HepG2 (cell line): ENCODE data around the gene SOX12. TPM values are rescaled to one million over a fixed set of nuclear protein-coding genes. Genes with fewer than 3 reads are reported as not detected.

Experiments used
- ARNTL ChIP-seq: sonication (generic); formaldehyde crosslinking; IDR thresholded peaks from 2 replicates; pipeline ENCODE4 v1.4.0; 2020; ENCODE audit warnings: mild to moderate bottlenecking, missing genetic modification reagents
- BCL6 ChIP-seq: IDR thresholded peaks from 2 replicates; pipeline ENCODE4 v1.6.1; 2016; ENCODE audit warnings: missing genetic modification reagents, missing compliant biosample characterization
- CREM ChIP-seq, 2 experiments: sonication (generic) in 1 of 2; formaldehyde crosslinking in 1 of 2; IDR thresholded peaks; 2 replicates each; pipeline versions ENCODE4 v1.4.0 to v1.6.1; 2016 to 2020; ENCODE audit warnings: antibody characterized with exemption in 1 of 2, mild to moderate bottlenecking in 1 of 2, missing genetic modification reagents in 1 of 2
- MEIS1 ChIP-seq: sonication (generic); formaldehyde crosslinking; IDR thresholded peaks from 2 replicates; pipeline ENCODE4 v1.9.0; 2021; ENCODE audit warnings: mild to moderate bottlenecking, missing genetic modification reagents, moderate library complexity, borderline replicate concordance
- RBM22 ChIP-seq: fragments of 200-400 bp; formaldehyde crosslinking; optimal IDR thresholded peaks from 2 replicates; pipeline ENCODE3; 2017; ENCODE audit warnings: mild to moderate bottlenecking, low read length, moderate library complexity
- SMARCE1 ChIP-seq: fragments of 450-650 bp; IDR thresholded peaks from 2 replicates; pipeline ENCODE4 v1.6.1; 2017; ENCODE audit warnings: borderline replicate concordance
- SP140L ChIP-seq: sonication (generic); formaldehyde crosslinking; IDR thresholded peaks from 2 replicates; pipeline ENCODE4 v1.4.0; 2020; ENCODE audit warnings: missing genetic modification reagents, borderline replicate concordance
- ZNF12 ChIP-seq: sonication (generic); formaldehyde crosslinking; IDR thresholded peaks from 2 replicates; pipeline ENCODE4 v1.5.0; 2020; ENCODE audit warnings: missing genetic modification reagents
- ZNF331 ChIP-seq: sonication (generic); formaldehyde crosslinking; IDR thresholded peaks from 2 replicates; pipeline ENCODE4 v1.4.0; 2020; ENCODE audit warnings: missing genetic modification reagents
- ZNF34 ChIP-seq: sonication (generic); formaldehyde crosslinking; IDR thresholded peaks from 2 replicates; pipeline ENCODE4 v1.4.0; 2020; ENCODE audit warnings: mild to moderate bottlenecking, missing genetic modification reagents, borderline replicate concordance
- ZNF558 ChIP-seq: sonication (generic); formaldehyde crosslinking; IDR thresholded peaks from 2 replicates; pipeline ENCODE4 v1.9.0; 2022; ENCODE audit warnings: mild to moderate bottlenecking, missing genetic modification reagents, borderline replicate concordance
- ZSCAN25 ChIP-seq: sonication (generic); formaldehyde crosslinking; IDR thresholded peaks from 2 replicates; pipeline ENCODE4 v1.8.0; 2022; ENCODE audit warnings: mild to moderate bottlenecking, missing genetic modification reagents
- polyA plus RNA-seq, 8 experiments: library from polyadenylated mRNA; depleted of rRNA in 3 of 8; stranded (reverse) in 7 of 8; unstranded in 1 of 8; fragments of >200 nt; fragmentation: Illumina TruSeq in 4 of 8; extraction: Trizol in 4 of 8; gene quantifications; 2 replicates each; pipeline versions ENCODE4 v1.2.1 to v1.2.3, GENCODE V29; 2011 to 2016; ENCODE audit warnings: low read depth in 4 of 8, missing spikeins in 1 of 8, mixed read lengths in 1 of 8; ENCODE audit not compliant: insufficient read depth in 1 of 8
- total RNA-seq, 5 experiments: library from RNA; depleted of rRNA; stranded (reverse); fragments of >200 nt; fragmentation: Illumina TruSeq; extraction: Trizol; gene quantifications; 2 replicates each; pipeline ENCODE4 v1.2.3, GENCODE V29; 2016; ENCODE audit warnings: low read depth in 1 of 5
- TF ChIP-seq, protein P1 (sequence below): sonication (generic); formaldehyde crosslinking; IDR thresholded peaks from 2 replicates; pipeline ENCODE4 v1.4.0; 2020; ENCODE audit warnings: missing genetic modification reagents
- TF ChIP-seq, protein P2 (sequence below): sonication (generic); formaldehyde crosslinking; IDR thresholded peaks from 2 replicates; pipeline ENCODE4 v1.4.0; 2020; ENCODE audit warnings: missing genetic modification reagents, borderline replicate concordance
- TF ChIP-seq, protein P3 (sequence below): sonication (generic); formaldehyde crosslinking; IDR thresholded peaks from 2 replicates; pipeline ENCODE4 v1.4.0; 2020; ENCODE audit warnings: missing genetic modification reagents, borderline replicate concordance

Gene SOX12
- total and polyA plus RNA-seq, 2 of the 13 experiments (the other 11 are each of a cell fraction or from before 2014, with no cell fraction given), result 10.0 to 18.7 TPM

DNA sequence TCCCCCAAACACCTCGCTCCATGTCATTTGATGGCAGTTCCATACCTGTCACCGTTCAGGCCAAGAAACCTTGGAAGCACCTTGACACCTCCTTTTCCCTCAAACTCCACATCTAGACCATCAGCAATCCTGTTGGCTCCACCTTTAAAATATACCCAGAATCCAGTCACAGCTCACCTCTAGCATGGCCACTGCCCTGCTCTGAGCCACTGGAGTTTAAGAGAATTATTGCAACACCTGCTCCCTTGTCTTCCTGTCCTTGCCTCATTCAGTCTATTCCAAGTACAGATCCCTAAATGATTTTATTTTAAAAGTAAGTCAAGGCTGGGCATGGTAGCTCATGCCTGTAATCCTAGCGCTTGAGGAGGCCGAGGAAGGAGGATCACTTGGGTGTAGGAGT lies 43.6 kb downstream of the SOX12 start (continued):
- TF ChIP-seq, protein P1, sequence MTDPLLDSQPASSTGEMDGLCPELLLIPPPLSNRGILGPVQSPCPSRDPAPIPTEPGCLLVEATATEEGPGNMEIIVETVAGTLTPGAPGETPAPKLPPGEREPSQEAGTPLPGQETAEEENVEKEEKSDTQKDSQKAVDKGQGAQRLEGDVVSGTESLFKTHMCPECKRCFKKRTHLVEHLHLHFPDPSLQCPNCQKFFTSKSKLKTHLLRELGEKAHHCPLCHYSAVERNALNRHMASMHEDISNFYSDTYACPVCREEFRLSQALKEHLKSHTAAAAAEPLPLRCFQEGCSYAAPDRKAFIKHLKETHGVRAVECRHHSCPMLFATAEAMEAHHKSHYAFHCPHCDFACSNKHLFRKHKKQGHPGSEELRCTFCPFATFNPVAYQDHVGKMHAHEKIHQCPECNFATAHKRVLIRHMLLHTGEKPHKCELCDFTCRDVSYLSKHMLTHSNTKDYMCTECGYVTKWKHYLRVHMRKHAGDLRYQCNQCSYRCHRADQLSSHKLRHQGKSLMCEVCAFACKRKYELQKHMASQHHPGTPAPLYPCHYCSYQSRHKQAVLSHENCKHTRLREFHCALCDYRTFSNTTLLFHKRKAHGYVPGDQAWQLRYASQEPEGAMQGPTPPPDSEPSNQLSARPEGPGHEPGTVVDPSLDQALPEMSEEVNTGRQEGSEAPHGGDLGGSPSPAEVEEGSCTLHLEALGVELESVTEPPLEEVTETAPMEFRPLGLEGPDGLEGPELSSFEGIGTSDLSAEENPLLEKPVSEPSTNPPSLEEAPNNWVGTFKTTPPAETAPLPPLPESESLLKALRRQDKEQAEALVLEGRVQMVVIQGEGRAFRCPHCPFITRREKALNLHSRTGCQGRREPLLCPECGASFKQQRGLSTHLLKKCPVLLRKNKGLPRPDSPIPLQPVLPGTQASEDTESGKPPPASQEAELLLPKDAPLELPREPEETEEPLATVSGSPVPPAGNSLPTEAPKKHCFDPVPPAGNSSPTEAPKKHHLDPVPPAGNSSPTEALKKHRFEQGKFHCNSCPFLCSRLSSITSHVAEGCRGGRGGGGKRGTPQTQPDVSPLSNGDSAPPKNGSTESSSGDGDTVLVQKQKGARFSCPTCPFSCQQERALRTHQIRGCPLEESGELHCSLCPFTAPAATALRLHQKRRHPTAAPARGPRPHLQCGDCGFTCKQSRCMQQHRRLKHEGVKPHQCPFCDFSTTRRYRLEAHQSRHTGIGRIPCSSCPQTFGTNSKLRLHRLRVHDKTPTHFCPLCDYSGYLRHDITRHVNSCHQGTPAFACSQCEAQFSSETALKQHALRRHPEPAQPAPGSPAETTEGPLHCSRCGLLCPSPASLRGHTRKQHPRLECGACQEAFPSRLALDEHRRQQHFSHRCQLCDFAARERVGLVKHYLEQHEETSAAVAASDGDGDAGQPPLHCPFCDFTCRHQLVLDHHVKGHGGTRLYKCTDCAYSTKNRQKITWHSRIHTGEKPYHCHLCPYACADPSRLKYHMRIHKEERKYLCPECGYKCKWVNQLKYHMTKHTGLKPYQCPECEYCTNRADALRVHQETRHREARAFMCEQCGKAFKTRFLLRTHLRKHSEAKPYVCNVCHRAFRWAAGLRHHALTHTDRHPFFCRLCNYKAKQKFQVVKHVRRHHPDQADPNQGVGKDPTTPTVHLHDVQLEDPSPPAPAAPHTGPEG (CRISPR knock-in tag), result no peak
- 0 out of 2 replicates have a peak, but pooled peaks have one; percentile 14 for TF ChIP-seq BCL6 (CRISPR knock-in tag)
- TF ChIP-seq SMARCE1, result no peak
- TF ChIP-seq MEIS1 (CRISPR knock-in tag), result no peak
- no peak for TF ChIP-seq SP140L (CRISPR knock-in tag)
- peak; percentile 24; the same call in 1 of the 2 replicates for TF ChIP-seq ARNTL
- 0 out of 2 replicates have a peak, but pooled peaks have one; percentile 32 for TF ChIP-seq ZNF12
- TF ChIP-seq, protein P2, sequence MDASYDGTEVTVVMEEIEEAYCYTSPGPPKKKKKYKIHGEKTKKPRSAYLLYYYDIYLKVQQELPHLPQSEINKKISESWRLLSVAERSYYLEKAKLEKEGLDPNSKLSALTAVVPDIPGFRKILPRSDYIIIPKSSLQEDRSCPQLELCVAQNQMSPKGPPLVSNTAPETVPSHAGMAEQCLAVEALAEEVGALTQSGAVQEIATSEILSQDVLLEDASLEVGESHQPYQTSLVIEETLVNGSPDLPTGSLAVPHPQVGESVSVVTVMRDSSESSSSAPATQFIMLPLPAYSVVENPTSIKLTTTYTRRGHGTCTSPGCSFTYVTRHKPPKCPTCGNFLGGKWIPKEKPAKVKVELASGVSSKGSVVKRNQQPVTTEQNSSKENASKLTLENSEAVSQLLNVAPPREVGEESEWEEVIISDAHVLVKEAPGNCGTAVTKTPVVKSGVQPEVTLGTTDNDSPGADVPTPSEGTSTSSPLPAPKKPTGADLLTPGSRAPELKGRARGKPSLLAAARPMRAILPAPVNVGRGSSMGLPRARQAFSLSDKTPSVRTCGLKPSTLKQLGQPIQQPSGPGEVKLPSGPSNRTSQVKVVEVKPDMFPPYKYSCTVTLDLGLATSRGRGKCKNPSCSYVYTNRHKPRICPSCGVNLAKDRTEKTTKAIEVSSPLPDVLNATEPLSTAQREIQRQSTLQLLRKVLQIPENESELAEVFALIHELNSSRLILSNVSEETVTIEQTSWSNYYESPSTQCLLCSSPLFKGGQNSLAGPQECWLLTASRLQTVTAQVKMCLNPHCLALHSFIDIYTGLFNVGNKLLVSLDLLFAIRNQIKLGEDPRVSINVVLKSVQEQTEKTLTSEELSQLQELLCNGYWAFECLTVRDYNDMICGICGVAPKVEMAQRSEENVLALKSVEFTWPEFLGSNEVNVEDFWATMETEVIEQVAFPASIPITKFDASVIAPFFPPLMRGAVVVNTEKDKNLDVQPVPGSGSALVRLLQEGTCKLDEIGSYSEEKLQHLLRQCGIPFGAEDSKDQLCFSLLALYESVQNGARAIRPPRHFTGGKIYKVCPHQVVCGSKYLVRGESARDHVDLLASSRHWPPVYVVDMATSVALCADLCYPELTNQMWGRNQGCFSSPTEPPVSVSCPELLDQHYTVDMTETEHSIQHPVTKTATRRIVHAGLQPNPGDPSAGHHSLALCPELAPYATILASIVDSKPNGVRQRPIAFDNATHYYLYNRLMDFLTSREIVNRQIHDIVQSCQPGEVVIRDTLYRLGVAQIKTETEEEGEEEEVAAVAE (CRISPR knock-in tag), result no peak
- no peak for TF ChIP-seq CREM (IDR thresholded peaks at IDR 0.05)
- no peak for TF ChIP-seq CREM (CRISPR knock-in tag; IDR thresholded peaks at IDR 0.05)
- TF ChIP-seq, protein P3, sequence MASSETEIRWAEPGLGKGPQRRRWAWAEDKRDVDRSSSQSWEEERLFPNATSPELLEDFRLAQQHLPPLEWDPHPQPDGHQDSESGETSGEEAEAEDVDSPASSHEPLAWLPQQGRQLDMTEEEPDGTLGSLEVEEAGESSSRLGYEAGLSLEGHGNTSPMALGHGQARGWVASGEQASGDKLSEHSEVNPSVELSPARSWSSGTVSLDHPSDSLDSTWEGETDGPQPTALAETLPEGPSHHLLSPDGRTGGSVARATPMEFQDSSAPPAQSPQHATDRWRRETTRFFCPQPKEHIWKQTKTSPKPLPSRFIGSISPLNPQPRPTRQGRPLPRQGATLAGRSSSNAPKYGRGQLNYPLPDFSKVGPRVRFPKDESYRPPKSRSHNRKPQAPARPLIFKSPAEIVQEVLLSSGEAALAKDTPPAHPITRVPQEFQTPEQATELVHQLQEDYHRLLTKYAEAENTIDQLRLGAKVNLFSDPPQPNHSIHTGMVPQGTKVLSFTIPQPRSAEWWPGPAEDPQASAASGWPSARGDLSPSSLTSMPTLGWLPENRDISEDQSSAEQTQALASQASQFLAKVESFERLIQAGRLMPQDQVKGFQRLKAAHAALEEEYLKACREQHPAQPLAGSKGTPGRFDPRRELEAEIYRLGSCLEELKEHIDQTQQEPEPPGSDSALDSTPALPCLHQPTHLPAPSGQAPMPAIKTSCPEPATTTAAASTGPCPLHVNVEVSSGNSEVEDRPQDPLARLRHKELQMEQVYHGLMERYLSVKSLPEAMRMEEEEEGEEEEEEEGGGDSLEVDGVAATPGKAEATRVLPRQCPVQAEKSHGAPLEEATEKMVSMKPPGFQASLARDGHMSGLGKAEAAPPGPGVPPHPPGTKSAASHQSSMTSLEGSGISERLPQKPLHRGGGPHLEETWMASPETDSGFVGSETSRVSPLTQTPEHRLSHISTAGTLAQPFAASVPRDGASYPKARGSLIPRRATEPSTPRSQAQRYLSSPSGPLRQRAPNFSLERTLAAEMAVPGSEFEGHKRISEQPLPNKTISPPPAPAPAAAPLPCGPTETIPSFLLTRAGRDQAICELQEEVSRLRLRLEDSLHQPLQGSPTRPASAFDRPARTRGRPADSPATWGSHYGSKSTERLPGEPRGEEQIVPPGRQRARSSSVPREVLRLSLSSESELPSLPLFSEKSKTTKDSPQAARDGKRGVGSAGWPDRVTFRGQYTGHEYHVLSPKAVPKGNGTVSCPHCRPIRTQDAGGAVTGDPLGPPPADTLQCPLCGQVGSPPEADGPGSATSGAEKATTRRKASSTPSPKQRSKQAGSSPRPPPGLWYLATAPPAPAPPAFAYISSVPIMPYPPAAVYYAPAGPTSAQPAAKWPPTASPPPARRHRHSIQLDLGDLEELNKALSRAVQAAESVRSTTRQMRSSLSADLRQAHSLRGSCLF (CRISPR knock-in tag), result no peak
- no peak for TF ChIP-seq ZNF34 (CRISPR knock-in tag)
- TF ChIP-seq RBM22, result no peak
- peak; percentile 52; the same call in 1 of the 2 replicates for TF ChIP-seq ZSCAN25 (CRISPR knock-in tag)
- TF ChIP-seq ZNF331 (CRISPR knock-in tag), result no peak
- no peak for TF ChIP-seq ZNF558 (CRISPR knock-in tag)
